SK-N-SH treated with all-trans-retinoic acid at 6 μM for 48 hours (cell line): ENCODE data around the gene STUM.

Source experiments
- BACH2 ChIP-seq: fragments of 250-450 bp; sonication (Bioruptor Pico); IDR thresholded peaks from 2 replicates; pipeline ENCODE4 v1.9.0; 2021; ENCODE audit warnings: mild to moderate bottlenecking, borderline replicate concordance
- CREB5 ChIP-seq: fragments of 250-450 bp; sonication (Bioruptor Pico); IDR thresholded peaks from 2 replicates; pipeline ENCODE4 v1.5.1; 2020; ENCODE audit warnings: low read depth, mild to moderate bottlenecking, moderate library complexity
- OSR1 ChIP-seq: fragments of 250-450 bp; sonication (Bioruptor Pico); IDR thresholded peaks from 2 replicates; pipeline ENCODE4 v1.8.0; 2022; ENCODE audit warnings: moderate library complexity, mild to moderate bottlenecking, inconsistent platforms
- RARB ChIP-seq: fragments of 250-450 bp; sonication (Bioruptor Pico); IDR thresholded peaks from 2 replicates; pipeline ENCODE4 v1.8.0; 2021; ENCODE audit warnings: mild to moderate bottlenecking, moderate library complexity
- TOX ChIP-seq: fragments of 250-450 bp; sonication (Bioruptor Pico); IDR thresholded peaks from 2 replicates; pipeline ENCODE4 v1.8.0; 2021; ENCODE audit warnings: mild to moderate bottlenecking, moderate library complexity, borderline replicate concordance
- ZFP3 ChIP-seq: fragments of 250-450 bp; sonication (Bioruptor Pico); IDR thresholded peaks from 2 replicates; pipeline ENCODE4 v1.5.0; 2020; ENCODE audit warnings: mild to moderate bottlenecking, moderate library complexity
- TF ChIP-seq, protein P1 (sequence below): fragments of 250-450 bp; sonication (Bioruptor Pico); IDR thresholded peaks from 2 replicates; pipeline ENCODE4 v1.8.0; 2020; ENCODE audit warnings: mild to moderate bottlenecking, moderate library complexity, borderline replicate concordance

- TF ChIP-seq OSR1 (CRISPR knock-in tag) (no peak), BACH2 (CRISPR knock-in tag) (no peak), TOX (no peak), ZFP3 (CRISPR knock-in tag) (no peak), RARB (no peak), CREB5 (CRISPR knock-in tag) (no peak)
- TF ChIP-seq, protein P1, sequence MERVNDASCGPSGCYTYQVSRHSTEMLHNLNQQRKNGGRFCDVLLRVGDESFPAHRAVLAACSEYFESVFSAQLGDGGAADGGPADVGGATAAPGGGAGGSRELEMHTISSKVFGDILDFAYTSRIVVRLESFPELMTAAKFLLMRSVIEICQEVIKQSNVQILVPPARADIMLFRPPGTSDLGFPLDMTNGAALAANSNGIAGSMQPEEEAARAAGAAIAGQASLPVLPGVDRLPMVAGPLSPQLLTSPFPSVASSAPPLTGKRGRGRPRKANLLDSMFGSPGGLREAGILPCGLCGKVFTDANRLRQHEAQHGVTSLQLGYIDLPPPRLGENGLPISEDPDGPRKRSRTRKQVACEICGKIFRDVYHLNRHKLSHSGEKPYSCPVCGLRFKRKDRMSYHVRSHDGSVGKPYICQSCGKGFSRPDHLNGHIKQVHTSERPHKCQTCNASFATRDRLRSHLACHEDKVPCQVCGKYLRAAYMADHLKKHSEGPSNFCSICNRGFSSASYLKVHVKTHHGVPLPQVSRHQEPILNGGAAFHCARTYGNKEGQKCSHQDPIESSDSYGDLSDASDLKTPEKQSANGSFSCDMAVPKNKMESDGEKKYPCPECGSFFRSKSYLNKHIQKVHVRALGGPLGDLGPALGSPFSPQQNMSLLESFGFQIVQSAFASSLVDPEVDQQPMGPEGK (CRISPR knock-in tag), result no peak
These were observed 4.8 kb downstream of the STUM start for GRCh38 chr1:226553266-226553923.
